Measurements from ENCODE around the gene CD46. TPM values are rescaled to one million over a fixed set of nuclear protein-coding genes. Genes with fewer than 3 reads are reported as not detected.

CD46 gene
- total RNA-seq, 2 donors from 2014 or later = 44.9 to 85.4 TPM

- H3K4me1 ChIP-seq = peaks cover 0 to 93% of the 10 kb centered on the region in 2 donors
- DNase-seq (ENCODE audit: low spot score) = peak; percentile 75
- peak overlapping the region; percentile 94 to 96 for H3K27ac ChIP-seq
- no peak for TF ChIP-seq CTCF (IDR thresholded peaks at IDR 0.05)
- peaks cover 84% of the 10 kb centered on the region for H3K36me3 ChIP-seq
- H3K4me3 ChIP-seq = peak overlapping the region; percentile 71 to 79
- no peaks in the 10 kb centered on the region for H3K9me3 ChIP-seq
- H3K27me3 ChIP-seq = no peaks in the 10 kb centered on the region
These were observed 66.2 kb downstream of the CD46 start for GRCh38 chr1:207817778-207818751.

- no peaks in the 10 kb centered on the region for H3K9me3 ChIP-seq
- H3K36me3 ChIP-seq = peaks cover 74% of the 10 kb centered on the region
- no peak for TF ChIP-seq CTCF (IDR thresholded peaks at IDR 0.05)
- DNase-seq (ENCODE audit: low spot score) = peak; percentile 64
- no peaks in the 10 kb centered on the region for H3K27me3 ChIP-seq
- peaks cover 0 to 85% of the 10 kb centered on the region in 2 donors for H3K4me1 ChIP-seq
- H3K4me3 ChIP-seq = peak overlapping the region; percentile 71 to 79
- H3K27ac ChIP-seq = peak overlapping the region; percentile 94 to 96
These were observed 67.2 kb downstream of the CD46 start for GRCh38 chr1:207818971-207819451.

GRCh38 chr1:207820568-207821463 is 69.0 kb downstream of the CD46 start:
- no peak for DNase-seq (ENCODE audit: low spot score)
- Histone ChIP-seq H3K36me3 (peaks cover 56% of the 10 kb centered on the region), H3K9me3 (no peaks in the 10 kb centered on the region), H3K4me1 (peaks cover 0 to 85% of the 10 kb centered on the region in 2 donors), H3K4me3 (peak overlapping the region; percentile 71 to 79), H3K27ac (peak overlapping the region; percentile 94 to 96), H3K27me3 (no peaks in the 10 kb centered on the region)
- no peak for TF ChIP-seq CTCF (IDR thresholded peaks at IDR 0.05)

- H3K27ac ChIP-seq = peak overlapping the region; percentile 94 to 96
These were observed 69.7 kb downstream of the CD46 start for GRCh38 chr1:207821464-207822045.

More at GRCh38 chr1:207821464-207822045, 69.7 kb downstream of the CD46 start:
- no peak for DNase-seq (ENCODE audit: low spot score)
- no peak for TF ChIP-seq CTCF (IDR thresholded peaks at IDR 0.05)
- no peaks in the 10 kb centered on the region for H3K27me3 ChIP-seq
- H3K4me3 ChIP-seq = peak overlapping the region; percentile 71 to 79
- peaks cover 0 to 85% of the 10 kb centered on the region in 2 donors for H3K4me1 ChIP-seq
- H3K36me3 ChIP-seq = peaks cover 50% of the 10 kb centered on the region
- no peaks in the 10 kb centered on the region for H3K9me3 ChIP-seq

Data from right atrium auricular region (tissue), 2 donors.